DMS153 treated with DMSO at 0.1 percent for 48 hours (cell line): ENCODE measurements around the gene MCM5.
"Not testable (repeated sequence)": the region's sequence is repeated elsewhere in the genome, so short reads cannot be mapped to it uniquely, and the experiment has no call there.

Source experiments
- DNase-seq: peaks from one replicate; lab custom pipeline; 2025; ENCODE audit not compliant: unreplicated experiment; lab: John Stamatoyannopoulos, UW

Gene MCM5

GRCh38 chr22:35399678-35400500 lies at the start of gene MCM5:
Gene MCM5, plus strand, starts transcription at chr22:35400140. Its CDS starts 299 bp downstream, at chr22:35400439.
- peak; percentile 95 for DNase-seq

DNA sequence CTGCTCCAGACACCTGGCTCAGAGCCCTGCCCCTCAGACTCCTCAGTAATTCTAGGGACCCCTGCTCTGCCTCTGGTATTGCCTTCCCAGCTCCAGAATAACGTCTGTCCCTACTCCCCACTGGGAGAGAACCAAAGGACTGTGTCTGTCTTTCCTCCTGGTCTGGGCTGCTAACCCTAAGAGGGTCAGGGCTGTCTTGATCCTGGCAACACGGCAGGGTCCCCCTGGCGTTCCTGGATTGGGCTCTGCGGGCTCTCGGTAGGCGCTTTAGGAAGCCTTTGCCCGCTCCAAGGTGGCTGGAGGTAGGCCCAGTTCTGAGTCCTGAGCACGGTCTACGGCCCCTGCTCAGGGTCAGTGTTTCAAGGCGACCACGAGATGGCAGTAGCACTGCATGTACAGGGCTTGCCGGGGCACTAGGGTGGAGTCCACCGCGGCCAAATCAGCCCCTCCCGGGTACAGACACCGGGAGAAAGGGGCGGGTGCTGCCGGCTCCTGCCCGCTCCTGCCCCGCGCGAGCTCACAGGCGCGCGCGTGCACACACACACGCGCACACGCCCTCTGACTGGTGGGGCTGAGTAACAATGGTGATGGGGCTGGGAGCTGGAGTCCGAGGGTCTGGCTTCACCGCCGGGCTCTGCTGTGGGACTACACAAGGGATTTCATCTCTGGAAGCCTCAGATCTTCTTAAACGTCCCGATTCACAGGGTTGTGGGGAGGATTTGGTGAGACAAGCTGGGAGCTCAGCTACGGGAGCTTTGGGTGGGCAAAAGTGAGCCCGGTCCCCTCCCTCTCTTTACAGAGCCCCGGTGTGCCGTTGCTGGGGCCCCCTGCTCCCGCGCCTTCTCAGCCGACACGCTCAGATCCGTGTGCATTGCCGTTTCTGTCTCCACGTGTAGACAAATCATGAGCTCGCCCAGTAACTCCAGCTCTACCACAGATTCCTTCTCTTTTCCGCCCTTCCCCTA lies 49.1 kb upstream of the MCM5 start:
- DNase-seq, result peak; percentile 89

- no peak for DNase-seq
Observed at GRCh38 chr22:35352214-35353111, 47.5 kb upstream of the MCM5 start.

- DNase-seq, result no peak
Observed at GRCh38 chr22:35353318-35353717, 46.6 kb upstream of the MCM5 start.

GRCh38 chr22:35354068-35354467 lies 45.9 kb upstream of the MCM5 start:
- DNase-seq, result no peak

DNA sequence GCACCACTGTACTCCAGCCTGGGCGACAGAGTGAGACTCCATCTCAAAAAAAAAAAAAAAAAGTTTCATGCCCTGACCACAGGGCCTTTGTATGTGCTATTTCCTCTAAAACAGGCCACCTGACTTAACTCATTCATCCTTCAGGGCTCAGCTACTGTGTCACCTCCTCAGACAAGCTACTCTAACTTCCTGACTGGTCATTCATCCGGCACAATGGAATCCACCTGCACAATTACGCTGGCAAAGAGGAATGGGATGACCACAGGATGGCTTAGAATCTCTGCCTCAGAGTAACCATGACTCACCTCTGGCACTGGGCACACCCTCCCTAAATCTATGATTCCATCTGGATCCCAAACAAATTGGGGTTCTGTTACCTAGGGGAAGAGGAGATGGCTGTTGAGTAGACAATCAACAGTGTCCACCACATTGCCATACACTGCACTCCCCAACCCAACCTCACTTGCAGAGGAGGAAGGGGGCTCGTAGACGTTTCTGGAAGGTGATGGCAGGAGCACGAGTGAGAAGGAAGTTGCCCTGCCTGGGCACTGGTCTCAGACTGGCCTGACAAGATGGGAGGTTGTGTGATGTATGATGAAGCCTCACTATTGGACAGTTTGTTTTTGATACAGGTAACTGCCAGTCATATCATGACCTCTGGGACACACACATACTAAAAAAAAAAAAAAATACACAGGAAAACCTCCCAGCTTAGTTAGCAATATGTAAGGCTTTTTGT lies 41.9 kb upstream of the MCM5 start:
- DNase-seq, result no peak

DNA sequence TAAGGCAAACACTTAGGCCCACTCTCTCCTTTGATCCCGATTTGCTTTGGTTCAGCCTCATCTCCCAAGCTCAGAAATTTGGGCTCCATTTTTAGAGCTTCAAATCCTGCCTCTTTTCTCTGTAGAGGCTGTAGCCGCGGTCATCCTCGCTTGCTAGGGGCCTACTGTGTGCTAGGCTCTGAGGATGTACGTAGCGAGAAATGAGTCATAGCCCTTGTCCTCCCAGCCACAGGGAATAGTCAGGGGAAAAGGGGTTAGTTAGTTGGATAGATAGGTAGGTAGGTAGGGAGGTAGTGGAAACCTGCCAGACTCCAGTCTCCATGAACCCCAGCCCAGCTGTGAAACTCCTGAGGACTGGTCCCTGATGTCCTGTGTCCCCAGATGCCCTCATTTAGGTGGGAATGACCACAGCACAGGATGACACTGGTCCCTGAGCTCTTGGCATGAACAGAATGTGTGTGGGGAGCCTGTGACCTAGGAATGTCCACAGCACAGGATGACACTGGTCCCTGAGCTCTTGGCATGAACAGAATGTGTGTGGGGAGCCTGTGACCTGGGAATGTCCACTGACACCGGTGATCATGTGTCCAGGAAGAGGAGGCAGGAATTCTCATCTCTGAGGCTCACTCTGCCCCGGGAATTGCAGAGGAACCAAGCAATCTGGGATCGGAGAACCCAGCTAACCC lies 40.4 kb upstream of the MCM5 start:
- DNase-seq, result no peak

- DNase-seq, result no peak
Observed at GRCh38 chr22:35361001-35361558, 38.9 kb upstream of the MCM5 start.

GRCh38 chr22:35363566-35364086 lies 36.3 kb upstream of the MCM5 start:
- DNase-seq, result no peak

GRCh38 chr22:35364230-35364629 lies 35.7 kb upstream of the MCM5 start:
- DNase-seq, result not testable (repeated sequence)

DNA sequence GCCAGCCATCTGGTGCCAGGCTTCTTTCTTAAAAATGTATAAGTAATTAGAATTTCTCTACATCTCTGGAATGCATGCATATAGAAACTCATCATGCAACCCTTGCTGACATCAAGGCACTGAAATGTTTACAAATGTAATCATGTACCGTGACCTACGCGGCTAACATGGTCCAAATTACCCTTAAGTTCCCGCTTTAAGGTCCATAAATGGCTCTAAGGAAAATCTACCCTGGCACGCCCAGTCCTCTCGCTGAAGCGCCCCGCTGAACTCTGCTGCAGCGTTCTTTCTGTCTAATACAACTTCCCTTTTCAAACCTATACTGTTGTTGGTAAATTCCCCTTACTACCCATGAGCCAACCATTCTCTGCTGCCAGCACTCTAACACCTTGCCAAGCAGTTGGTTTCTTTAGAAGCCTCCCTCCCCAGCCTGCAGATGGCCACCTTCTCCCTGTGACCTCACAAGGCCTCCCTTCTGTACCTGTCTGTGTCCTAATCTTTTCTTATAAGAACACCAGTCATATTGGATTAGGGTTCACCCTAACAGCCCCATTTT lies 32.5 kb upstream of the MCM5 start:
- DNase-seq, result no peak

DNA sequence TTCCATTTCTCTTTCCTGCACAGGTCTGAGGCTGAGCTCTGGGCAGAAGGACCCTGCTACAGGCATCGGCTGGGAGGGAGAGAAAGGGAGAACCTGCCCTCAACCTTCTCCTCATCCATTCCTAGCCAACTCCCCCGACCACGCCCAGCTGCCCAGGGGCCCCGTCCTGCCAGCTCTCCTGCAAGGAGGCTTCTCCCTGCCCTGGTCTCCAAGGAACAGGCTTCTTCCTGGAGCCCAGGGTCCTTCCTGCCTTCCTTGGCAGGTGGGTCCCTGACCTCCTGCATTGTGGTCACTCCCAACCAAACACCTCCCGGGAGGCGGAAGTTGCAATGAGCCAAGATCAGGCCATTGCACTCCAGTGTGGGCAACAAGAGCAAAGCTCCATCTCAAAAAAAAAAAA lies 31.6 kb upstream of the MCM5 start:
- no peak for DNase-seq

GRCh38 chr22:35369996-35370395 lies 29.9 kb upstream of the MCM5 start:
- DNase-seq, result no peak

GRCh38 chr22:35373781-35374180 lies 26.2 kb upstream of the MCM5 start:
- DNase-seq, result no peak

DNA sequence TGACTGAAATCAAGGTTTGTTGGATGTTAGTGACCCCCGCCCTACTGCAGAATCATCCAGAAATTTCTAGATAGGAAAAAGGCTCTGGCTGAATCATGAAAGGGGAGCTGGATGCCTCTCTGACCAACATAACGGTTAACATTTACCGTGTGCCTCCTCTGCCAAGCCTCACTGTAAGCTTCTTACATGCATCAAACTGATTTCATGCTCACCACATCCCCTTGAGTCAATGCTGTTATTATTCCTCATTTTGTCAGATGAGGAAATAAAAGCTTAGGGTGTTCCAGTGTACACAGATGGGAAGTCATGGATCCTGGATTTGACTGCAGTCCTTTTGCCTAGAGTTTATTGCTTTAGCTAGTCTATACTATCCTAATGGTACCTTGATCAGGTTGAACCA lies 24.9 kb upstream of the MCM5 start:
- DNase-seq, result no peak

DNA sequence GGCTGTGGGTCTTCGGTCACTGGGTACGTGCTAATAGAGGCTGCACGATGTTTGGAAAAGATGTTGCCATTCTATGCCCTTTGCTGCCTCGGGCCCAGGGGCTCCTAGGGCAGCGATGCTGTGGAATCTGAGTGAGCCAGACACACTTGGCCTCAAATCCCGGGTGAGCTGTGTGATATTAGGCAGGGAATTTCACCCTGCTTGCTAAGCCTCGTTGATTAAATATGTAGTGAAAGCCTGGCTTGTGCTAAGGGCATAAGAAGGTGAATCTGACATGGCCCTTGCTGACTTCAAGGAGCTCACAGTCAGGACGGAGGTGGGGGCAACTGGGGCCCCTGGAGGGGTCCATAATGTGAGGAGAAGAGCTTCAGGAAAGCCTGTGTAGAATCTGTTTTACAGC lies 24.4 kb upstream of the MCM5 start:
- no peak for DNase-seq

DNA sequence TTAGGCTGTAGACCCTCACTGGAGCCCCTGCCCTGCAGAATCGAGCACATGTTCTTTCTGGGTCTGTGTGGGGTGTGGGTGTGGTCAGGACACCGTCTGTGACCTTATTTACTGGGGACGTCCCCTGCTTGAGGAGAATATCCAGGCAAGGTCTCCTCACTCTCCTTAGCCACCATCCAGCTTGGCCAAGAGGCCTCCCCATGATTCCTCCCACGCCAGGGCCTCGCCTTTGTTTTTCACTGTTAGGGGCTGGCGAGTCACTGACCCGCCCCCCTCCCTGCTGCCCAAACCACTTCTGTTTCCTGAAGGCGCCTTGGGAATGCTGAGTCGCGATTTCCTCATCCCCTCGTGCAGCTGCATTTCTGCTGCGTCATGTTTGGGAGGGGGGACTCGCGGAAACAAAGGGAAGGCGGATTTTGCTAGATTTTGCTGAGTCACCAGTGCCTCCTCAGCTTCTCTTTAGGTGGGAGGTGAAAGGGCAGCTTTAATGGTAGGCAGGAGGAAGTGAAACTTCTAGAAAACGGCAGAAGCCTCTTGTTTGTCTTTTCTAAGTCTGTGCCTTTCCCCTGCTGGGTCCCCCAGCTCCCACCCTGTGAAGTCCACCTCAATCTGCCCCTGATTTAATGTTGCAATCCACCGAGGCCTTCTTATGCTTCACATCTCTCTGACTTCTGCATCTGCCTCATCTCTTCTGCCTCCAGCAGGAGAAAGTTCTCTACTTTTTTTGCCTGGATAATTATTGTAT lies 23.0 kb upstream of the MCM5 start:
- DNase-seq, result peak; percentile 69

DNA sequence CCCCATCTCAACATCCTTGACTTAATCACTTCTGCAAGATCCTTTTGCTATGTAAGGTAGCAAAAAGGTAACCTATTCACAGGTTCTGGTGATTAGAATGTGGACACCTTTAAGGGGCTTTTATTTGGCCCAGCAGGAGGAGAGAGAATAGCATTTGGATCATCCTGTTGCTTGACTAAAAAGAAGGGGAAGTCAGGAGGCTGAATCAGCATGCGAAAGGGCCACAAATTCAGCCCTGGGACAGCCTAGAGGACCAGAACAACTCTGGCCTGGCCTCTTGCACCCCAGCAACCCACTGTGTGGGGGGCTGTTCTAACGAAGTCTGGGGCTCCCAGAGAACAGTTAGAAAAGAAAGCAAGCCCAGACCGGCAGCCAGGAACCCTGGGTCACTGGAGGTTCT lies 22.2 kb upstream of the MCM5 start:
- DNase-seq, result no peak
